GM13976 (cell line): ENCODE measurements around the gene CCL1.

Experiments used
- DNase-seq: peaks from one replicate; pipeline ENCODE4 v3.0.0; 2012; ENCODE audit warnings: low spot score
- CTCF ChIP-seq: IDR thresholded peaks from 2 replicates; pipeline ENCODE4 v1.5.1; 2012; ENCODE audit warnings: borderline replicate concordance, mild to moderate bottlenecking; ENCODE audit not compliant: insufficient read depth; ENCODE audit errors: extremely low read depth, missing control alignments, control extremely low read depth
- in situ Hi-C: fragments of 300-500 bp; cut with MboI; formaldehyde crosslinking; loops from one replicate; pipeline ENCODE4 v1.12.0; 2022; ENCODE audit warnings: low sequenced_read_pairs, mixed read lengths, inconsistent platforms; ENCODE audit not compliant: unreplicated experiment

The CCL1 gene

GRCh38 chr17:34365340-34365739 lies 2.3 kb upstream of the CCL1 start:
- in situ Hi-C loops, result no loop called here
- no peak for DNase-seq
- TF ChIP-seq CTCF, result no peak

GRCh38 chr17:34364751-34365150 lies 1.7 kb upstream of the CCL1 start:
- DNase-seq, result no peak
- in situ Hi-C loops, result loop anchor here (5.0 kb wide), 1 partner anchor 162 kb away; no protein-coding TSS in a partner anchor
- TF ChIP-seq CTCF, result no peak

GRCh38 chr17:34361478-34362061 lies 1.5 kb downstream of the CCL1 start:
- peak; percentile 84 for DNase-seq
- in situ Hi-C loops, result loop anchor here (5.0 kb wide), 1 partner anchor 159 kb away; no protein-coding TSS in a partner anchor
- peak; percentile 98 for TF ChIP-seq CTCF

- in situ Hi-C loops, result loop anchor here (5.0 kb wide), 1 partner anchor 158 kb away; no protein-coding TSS in a partner anchor
- no peak for DNase-seq
- TF ChIP-seq CTCF, result no peak
These were observed 2.3 kb downstream of the CCL1 start for GRCh38 chr17:34360601-34361270.

GRCh38 chr17:34358631-34359030 lies 4.4 kb downstream of the CCL1 start:
- in situ Hi-C loops, result no loop called here
- no peak for DNase-seq

GRCh38 chr17:34357398-34357797 lies 5.6 kb downstream of the CCL1 start:
- in situ Hi-C loops, result no loop called here
- no peak for DNase-seq
- TF ChIP-seq CTCF, result no peak

More at GRCh38 chr17:34358631-34359030, 4.4 kb downstream of the CCL1 start:
- TF ChIP-seq CTCF, result no peak
